ENCODE results near the gene IGFBP7. TPM values are rescaled to one million over a fixed set of nuclear protein-coding genes. Genes with fewer than 3 reads are reported as not detected.

IGFBP7 gene
- total and polyA plus RNA-seq, 2 of the 8 experiments (the other 6 are each of a cell fraction or from before 2014, with no cell fraction given): 0.17 to 0.48 TPM

- Histone ChIP-seq H3K4me3 (ENCODE audit: extremely low read depth in 1 of 4, insufficient read depth in 2 of 4, low read depth in 3 of 4, low read length in 4 of 4) (no peak overlapping the region), H3K9ac (replicated peaks in 1 of 4; ENCODE audit: extremely low read depth in 1 of 4, low read depth in 3 of 4, low read length in 3 of 4) (no peak overlapping the region), H3K4me2 (ENCODE audit: insufficient read depth in 1 of 2, low read depth in 2 of 2, low read length in 2 of 2) (no peak overlapping the region), H3K18ac (ENCODE audit: extremely low read depth, low read length) (no peak overlapping the region), H2AFZ (ENCODE audit: low read length) (no peak overlapping the region), H4K20me1 (replicated peaks in 1 of 2; ENCODE audit: control insufficient read depth in 1 of 2, insufficient read depth in 2 of 2, low read length in 2 of 2) (no peaks in the 10 kb centered on the region), H4K91ac (replicated peaks; ENCODE audit: insufficient read length, low read length) (no peak overlapping the region), H3K36me3 (ENCODE audit: control insufficient read depth in 2 of 4, insufficient read depth in 4 of 4, low read length in 3 of 4) (peaks cover 0 to 3% (median 0%) of the 10 kb centered on the region in 4 experiments; a peak in 1 of 8 replicates), H2BK5ac (ENCODE audit: low read depth, low read length) (no peak overlapping the region), H3K27ac (ENCODE audit: low read depth, low read length) (no peak overlapping the region), H4K8ac (ENCODE audit: extremely low read depth, insufficient read depth, low read length) (no peak overlapping the region), H3K79me2 (ENCODE audit: control insufficient read depth in 1 of 2, insufficient read depth in 2 of 2, low read length in 2 of 2) (no peaks in the 10 kb centered on the region), H2BK120ac (replicated peaks; ENCODE audit: low read depth, low read length) (no peak overlapping the region), H3K79me1 (ENCODE audit: low read depth, low read length) (no peaks in the 10 kb centered on the region), H3K23ac (ENCODE audit: insufficient read length) (no peak overlapping the region), H2BK20ac (ENCODE audit: low read length) (no peak overlapping the region), H2BK12ac (ENCODE audit: low read depth, low read length) (0 out of 2 replicates have a peak overlapping the region, but pooled peaks have one; percentile 27), H3K23me2 (ENCODE audit: low read depth, low read length) (peaks cover 10% of the 10 kb centered on the region; the same call in 1 of the 2 replicates), H2BK15ac (ENCODE audit: low read length) (0 out of 2 replicates have a peak overlapping the region, but pooled peaks have one; percentile 12), H3K9me3 (ENCODE audit: insufficient read depth in 2 of 2, low read depth in 1 of 2, low read length in 1 of 2) (no peaks in the 10 kb centered on the region), H3K14ac (ENCODE audit: insufficient read length) (no peak overlapping the region), H3K27me3 (replicated peaks in 1 of 4; ENCODE audit: control insufficient read depth in 3 of 4, extremely low read depth in 1 of 4, insufficient read depth in 3 of 4, low read length in 3 of 4) (peaks cover 3 to 22% (median 15%) of the 10 kb centered on the region in 4 experiments; a peak in 6 of 7 replicates), H3K4me1 (replicated peaks in 1 of 4; ENCODE audit: control insufficient read depth in 3 of 4, insufficient read depth in 4 of 4, low read length in 3 of 4) (peaks cover 0 to 4% (median 0%) of the 10 kb centered on the region in 4 experiments; a peak in 3 of 7 replicates), H3K4ac (replicated peaks; ENCODE audit: insufficient read length, low read depth, low read length) (no peak overlapping the region), H3K56ac (replicated peaks; ENCODE audit: insufficient read length, low read depth, low read length) (no peak overlapping the region), H4K5ac (ENCODE audit: insufficient read length, low read depth, low read length) (no peak overlapping the region), H2AK5ac (ENCODE audit: low read depth, low read length) (no peak overlapping the region)
- no peak for FAIRE-seq
- CTCF ChIA-PET (ENCODE audit: partially characterized antibody): interaction anchor here (3.7 kb wide), 1 partner anchor 77 kb away, joined by 18 read pairs; no protein-coding TSS in a partner anchor
- no peak for DNase-seq (ENCODE audit: low read depth in 1 of 2, low spot score in 2 of 2)
- POLR2A ChIA-PET (ENCODE audit: partially characterized antibody): no interaction called here
- TF ChIP-seq MAX (IDR thresholded peaks at IDR 0.05): no peak
- TF ChIP-seq TAF7 (optimal IDR thresholded peaks at IDR 0.05; ENCODE audit: borderline replicate concordance, low read depth, low read length): no peak
- TF ChIP-seq ATF3 (IDR thresholded peaks at IDR 0.05; ENCODE audit: insufficient read depth, low read depth, low read length): no peak
- no peak for TF ChIP-seq CEBPB (IDR thresholded peaks at IDR 0.05; ENCODE audit: low read depth, low read length)
- no peak for TF ChIP-seq RNF2 (IDR thresholded peaks at IDR 0.05; ENCODE audit: borderline replicate concordance, low read depth, low read length, missing control alignments, poor library complexity, severe bottlenecking)
- no peak for TF ChIP-seq SIN3A (conservative IDR thresholded peaks at IDR 0.05 in 1 of 2, IDR thresholded peaks at IDR 0.05 in 1 of 2; ENCODE audit: low read depth in 1 of 2, low read length in 2 of 2)
- no peak for TF ChIP-seq TAF1 (IDR thresholded peaks at IDR 0.05; ENCODE audit: low read depth, low read length)
- TF ChIP-seq KDM4A (IDR thresholded peaks at IDR 0.05; ENCODE audit: low read depth, low read length, severe bottlenecking): no peak
- no peak for TF ChIP-seq CTBP2 (IDR thresholded peaks at IDR 0.05; ENCODE audit: borderline replicate concordance, insufficient read depth, insufficient read length, low read length)
- TF ChIP-seq ATF2 (IDR thresholded peaks at IDR 0.05; ENCODE audit: low read length): no peak
- no peak for TF ChIP-seq POLR2A (IDR thresholded peaks at IDR 0.05; ENCODE audit: control extremely low read depth in 1 of 2, low read depth in 2 of 2, low read length in 2 of 2)
Observed at GRCh38 chr4:57114973-57115372, 4.8 kb upstream of the IGFBP7 start.
